Prostate gland (tissue), 2 donors: ENCODE data around the gene TNS1. TPM values are rescaled to one million over a fixed set of nuclear protein-coding genes. Genes with fewer than 3 reads are reported as not detected.
A peak's percentile ranks its signal among the peaks of the same experiment; 100 is the strongest.

Source experiments
- DNase-seq: peaks from one replicate; pipeline ENCODE4 v3.0.0-alpha.2; 2019; ENCODE audit warnings: low spot score
- H3K27ac ChIP-seq, 2 donors: fragments of 200-600 bp; sonication (generic); 2 replicates each; pipeline ENCODE4 v1.5.1; 2017 to 2019
- H3K27me3 ChIP-seq: fragments of 200-600 bp; sonication (generic); replicated peaks from 2 replicates; pipeline ENCODE4 v1.5.1; 2019; ENCODE audit not compliant: insufficient read depth
- H3K36me3 ChIP-seq, 2 donors: fragments of 200-600 bp; sonication (generic); 1 replicate in 1 of 2; 2 replicates in 1 of 2; pipeline versions ENCODE4 v1.5.1 to v1.8.1; 2017 to 2019
- H3K4me1 ChIP-seq: fragments of 200-600 bp; sonication (generic); replicated peaks from 2 replicates; pipeline ENCODE4 v1.5.1; 2019
- H3K4me3 ChIP-seq, 2 donors: fragments of 200-600 bp; sonication (generic); 2 replicates each; pipeline ENCODE4 v1.5.1; 2017 to 2019
- H3K9me3 ChIP-seq: fragments of 200-600 bp; sonication (generic); 2 replicates; pipeline ENCODE4 v1.5.1; 2017
- POLR2A ChIP-seq: fragments of 450-650 bp; IDR thresholded peaks from one replicate; pipeline ENCODE4 v1.6.1; 2016; ENCODE audit warnings: antibody characterized with exemption, mild to moderate bottlenecking
- POLR2AphosphoS5 ChIP-seq: sonication (generic); formaldehyde crosslinking; IDR thresholded peaks from one replicate; pipeline ENCODE4 v1.6.1; 2017; ENCODE audit warnings: antibody characterized with exemption
- WGBS: methylation state at CpG from one replicate; pipeline ENCODE4 v1.1.5; 2018; 5-methylcytosine and 5-hydroxymethylcytosine counted together
- intact Hi-C: fragments of 100-400 bp; cut with DNase I; formaldehyde crosslinking; loops from one replicate; pipeline ENCODE4 v1.14.2; 2022
- total RNA-seq, 2 donors: library from RNA; depleted of rRNA; stranded (reverse); fragments of >200 nt; gene quantifications; one replicate each; pipeline ENCODE4 v1.1.0, GENCODE V29; 2016
- TF ChIP-seq, protein P1 (sequence below), 4 experiments: fragments of 200-600 bp in 2 of 4; fragments of 450-650 bp in 2 of 4; sonication (generic) in 2 of 4; IDR thresholded peaks; 1 replicate in 3 of 4; 2 replicates in 1 of 4; pipeline ENCODE4 v1.5.1; 2016 to 2019; ENCODE audit warnings: antibody characterized with exemption in 4 of 4, mild to moderate bottlenecking in 2 of 4, moderate library complexity in 2 of 4

The TNS1 gene
- total RNA-seq, 2 donors from 2014 or later, result 238 to 659 TPM

DNA sequence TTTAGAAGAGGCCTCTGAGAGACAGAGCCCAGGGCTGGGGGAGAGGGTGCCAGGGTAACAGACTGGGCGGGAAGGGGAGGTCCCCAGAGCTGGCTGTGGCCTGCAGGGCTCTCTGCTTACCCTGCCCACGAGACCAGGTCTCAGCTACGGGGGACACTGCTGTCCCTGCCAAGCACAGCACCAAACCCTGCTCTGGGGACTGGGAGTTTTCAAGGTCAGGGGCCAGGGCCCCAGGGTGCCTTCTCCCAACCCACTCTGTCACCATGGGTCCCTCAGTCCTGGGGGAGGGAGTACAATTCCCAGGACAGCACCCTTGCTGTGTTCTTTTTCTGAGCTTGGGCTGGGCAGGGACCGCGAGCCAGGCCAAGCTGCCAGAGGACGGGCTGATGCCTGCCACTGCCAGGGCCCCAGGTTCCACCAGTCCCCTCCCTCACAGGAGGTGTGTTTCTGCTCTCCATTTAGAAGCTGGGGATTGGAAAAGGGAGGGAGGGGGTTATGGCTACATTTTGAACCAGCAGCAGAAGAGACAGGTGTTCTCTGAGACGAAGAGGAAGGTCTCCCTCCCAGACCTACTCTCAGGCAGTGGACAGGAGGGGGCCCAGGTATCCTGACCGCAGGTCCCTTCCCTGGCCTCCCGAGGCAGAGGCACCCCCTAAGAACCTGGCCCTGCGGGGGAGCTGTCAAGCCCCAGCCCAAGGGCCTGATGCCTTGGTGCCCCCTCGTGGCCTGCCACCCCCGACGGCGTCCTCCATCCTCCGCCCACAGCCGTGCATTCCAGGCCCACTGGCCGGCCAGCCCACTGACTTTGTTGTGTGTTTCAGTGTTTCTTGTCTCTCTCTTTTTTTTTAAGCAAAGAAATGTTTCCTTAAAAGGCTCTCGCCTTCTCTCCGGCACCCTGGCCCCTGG lies 80.4 kb downstream of the TNS1 start:
- Histone ChIP-seq H3K27me3 (no peaks in the 10 kb centered on the region), H3K4me1 (peaks cover 37% of the 10 kb centered on the region), H3K27ac (peak overlapping the region; percentile 91 to 92), H3K36me3 (no peaks in the 10 kb centered on the region), H3K4me3 (no peak overlapping the region), H3K9me3 (no peaks in the 10 kb centered on the region)
- peak; percentile 39 for TF ChIP-seq POLR2A
- peak; percentile 64 for TF ChIP-seq POLR2AphosphoS5
- TF ChIP-seq, protein P1, sequence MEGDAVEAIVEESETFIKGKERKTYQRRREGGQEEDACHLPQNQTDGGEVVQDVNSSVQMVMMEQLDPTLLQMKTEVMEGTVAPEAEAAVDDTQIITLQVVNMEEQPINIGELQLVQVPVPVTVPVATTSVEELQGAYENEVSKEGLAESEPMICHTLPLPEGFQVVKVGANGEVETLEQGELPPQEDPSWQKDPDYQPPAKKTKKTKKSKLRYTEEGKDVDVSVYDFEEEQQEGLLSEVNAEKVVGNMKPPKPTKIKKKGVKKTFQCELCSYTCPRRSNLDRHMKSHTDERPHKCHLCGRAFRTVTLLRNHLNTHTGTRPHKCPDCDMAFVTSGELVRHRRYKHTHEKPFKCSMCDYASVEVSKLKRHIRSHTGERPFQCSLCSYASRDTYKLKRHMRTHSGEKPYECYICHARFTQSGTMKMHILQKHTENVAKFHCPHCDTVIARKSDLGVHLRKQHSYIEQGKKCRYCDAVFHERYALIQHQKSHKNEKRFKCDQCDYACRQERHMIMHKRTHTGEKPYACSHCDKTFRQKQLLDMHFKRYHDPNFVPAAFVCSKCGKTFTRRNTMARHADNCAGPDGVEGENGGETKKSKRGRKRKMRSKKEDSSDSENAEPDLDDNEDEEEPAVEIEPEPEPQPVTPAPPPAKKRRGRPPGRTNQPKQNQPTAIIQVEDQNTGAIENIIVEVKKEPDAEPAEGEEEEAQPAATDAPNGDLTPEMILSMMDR (IDR thresholded peaks at IDR 0.05), result peak in 3 of 4 experiments; percentile 22 to 48 (median 43)
- DNase-seq, result peak; percentile 67
- intact Hi-C loops, result no loop called here
- WGBS, result 15% methylated on average over 19 of the region's 19 CpGs

DNA sequence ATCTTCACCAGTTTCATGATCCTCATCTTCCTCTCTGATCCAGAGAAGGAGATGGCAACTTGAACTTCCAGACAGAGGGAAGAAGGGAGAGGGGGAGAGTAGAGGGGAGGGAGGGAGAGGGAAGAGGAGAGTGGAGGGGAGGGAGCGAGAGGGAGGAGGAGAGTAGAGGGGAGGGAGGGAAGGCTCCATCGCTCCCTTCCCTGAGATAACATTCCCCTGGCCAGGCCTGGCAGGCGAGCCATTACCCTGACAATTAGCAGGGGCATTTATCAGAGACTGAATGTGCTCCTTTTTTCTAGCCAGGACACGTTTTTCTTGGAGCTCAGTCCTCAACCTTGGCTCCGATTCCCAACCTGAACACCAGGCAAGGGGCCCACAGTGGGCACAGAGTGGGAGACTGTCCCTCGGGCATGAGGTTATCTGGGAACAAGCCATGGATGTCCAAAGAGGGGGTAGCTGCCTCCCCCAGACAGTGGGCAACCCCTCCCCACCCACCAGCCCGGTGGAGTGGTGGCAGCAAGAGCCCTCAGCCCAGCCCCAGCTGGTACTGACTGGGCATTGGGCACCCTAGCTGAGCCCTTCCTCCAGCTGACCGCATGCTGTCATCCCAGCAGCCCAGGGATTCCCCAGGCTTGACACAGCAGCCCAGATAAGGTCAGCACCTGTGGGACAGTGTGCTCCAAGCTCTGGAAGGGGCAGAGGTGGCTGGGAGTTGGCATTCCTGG lies 81.8 kb downstream of the TNS1 start:
- Histone ChIP-seq H3K4me3 (no peak overlapping the region), H3K4me1 (peaks cover 31% of the 10 kb centered on the region), H3K27me3 (no peaks in the 10 kb centered on the region), H3K9me3 (no peaks in the 10 kb centered on the region), H3K36me3 (no peaks in the 10 kb centered on the region), H3K27ac (peak overlapping the region; percentile 91 to 92)
- DNase-seq, result no peak
- WGBS, result 30% methylated on average over 8 of the region's 8 CpGs
- TF ChIP-seq POLR2AphosphoS5 (peak; percentile 42), POLR2A (no peak)
- TF ChIP-seq, protein P1 (IDR thresholded peaks at IDR 0.05), result no peak
- intact Hi-C loops, result no loop called here

GRCh38 chr2:217919781-217920351 lies 82.9 kb downstream of the TNS1 start:
- Histone ChIP-seq H3K4me1 (peaks cover 31% of the 10 kb centered on the region), H3K4me3 (no peak overlapping the region), H3K27me3 (no peaks in the 10 kb centered on the region), H3K27ac (peak overlapping the region; percentile 91 to 92), H3K36me3 (peaks cover 0 to 5% of the 10 kb centered on the region in 2 donors), H3K9me3 (no peaks in the 10 kb centered on the region)
- WGBS, result 23% methylated on average over 13 of the region's 13 CpGs
- no peak for DNase-seq
- TF ChIP-seq POLR2AphosphoS5 (peak; percentile 44), POLR2A (no peak)
- TF ChIP-seq, protein P1 (IDR thresholded peaks at IDR 0.05), result no peak
- intact Hi-C loops, result no loop called here

- Histone ChIP-seq H3K4me3 (no peak overlapping the region), H3K27me3 (no peaks in the 10 kb centered on the region), H3K27ac (peak overlapping the region; percentile 91 to 92), H3K36me3 (peaks cover 0 to 5% of the 10 kb centered on the region in 2 donors), H3K4me1 (peaks cover 32% of the 10 kb centered on the region), H3K9me3 (no peaks in the 10 kb centered on the region)
- no peak for TF ChIP-seq POLR2A
- TF ChIP-seq, protein P1 (IDR thresholded peaks at IDR 0.05), result peak in 1 of 4 experiments; percentile 15
- no peak for TF ChIP-seq POLR2AphosphoS5
- DNase-seq, result no peak
- intact Hi-C loops, result no loop called here
- WGBS, result 45% methylated on average over 8 of the region's 8 CpGs
Measured at GRCh38 chr2:217919204-217919603, 83.6 kb downstream of the TNS1 start.
